Measurements from ENCODE around the gene PHB1. TPM values are rescaled to one million over a fixed set of nuclear protein-coding genes. Genes with fewer than 3 reads are reported as not detected.

The PHB1 gene
- total and polyA plus RNA-seq, 5 donors: 186 to 239 (median 213) TPM

DNA sequence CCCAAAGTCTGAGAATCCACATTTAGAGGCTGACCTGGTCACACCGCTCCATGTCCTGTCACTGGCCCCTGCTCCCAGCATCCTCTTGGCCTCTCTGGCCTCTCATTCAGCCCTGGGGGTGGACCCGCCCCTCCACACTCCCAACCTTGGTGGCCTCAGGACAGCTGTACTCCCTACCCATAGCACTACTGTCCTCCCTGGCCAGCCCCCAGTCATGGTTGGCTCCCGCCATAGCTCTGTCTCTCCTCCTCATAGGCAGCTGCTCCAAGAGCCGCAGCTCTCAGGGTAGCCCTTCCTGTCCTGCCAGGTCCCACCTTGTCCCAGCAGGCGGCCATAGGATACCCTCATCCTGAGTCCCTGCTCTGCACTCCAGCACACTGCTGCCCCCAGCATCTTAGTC, 38.0 kb upstream of the PHB1 start:
- WGBS: 88% methylated on average over 5 of the region's 5 CpGs
- no peaks in the 10 kb centered on the region for H3K27me3 ChIP-seq (ENCODE audit: control insufficient read depth, insufficient read depth)
- H3K4me1 ChIP-seq (ENCODE audit: control insufficient read depth, insufficient read depth, low read length): no peaks in the 10 kb centered on the region
- no peak for DNase-seq
- peak in 1 of 2 donors; percentile 7 for ATAC-seq
- H3K9me3 ChIP-seq (ENCODE audit: control insufficient read depth, low read length): no peaks in the 10 kb centered on the region
- no peak overlapping the region for H3K27ac ChIP-seq (ENCODE audit: low read length)
- no peak overlapping the region for H3K4me3 ChIP-seq (ENCODE audit: low read length)
- intact Hi-C loops (cut with DNase I): no loop called here

DNA sequence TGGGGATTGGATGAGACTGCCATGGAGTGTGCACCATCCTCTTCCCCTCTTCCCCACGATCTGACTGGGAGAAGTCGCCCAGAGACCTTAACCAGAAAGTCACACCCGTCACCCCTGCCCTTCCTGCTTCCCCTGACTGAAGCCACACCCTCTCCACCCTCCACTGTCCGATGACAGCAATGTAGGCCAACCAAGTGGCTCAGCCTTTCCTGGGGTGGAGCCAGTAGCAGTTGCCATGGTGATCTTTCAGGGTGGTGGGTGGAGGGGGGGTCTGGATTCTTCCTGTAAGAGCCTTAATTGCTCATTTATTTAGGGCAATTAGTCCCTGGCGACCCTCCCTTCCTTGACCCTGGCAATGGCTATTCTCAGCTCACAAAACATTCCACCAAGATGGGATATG, 37.5 kb upstream of the PHB1 start:
- no peaks in the 10 kb centered on the region for H3K4me1 ChIP-seq (ENCODE audit: control insufficient read depth, insufficient read depth, low read length)
- WGBS: 40% methylated on average over 5 of the region's 5 CpGs
- intact Hi-C loops (cut with DNase I): no loop called here
- no peak overlapping the region for H3K4me3 ChIP-seq (ENCODE audit: low read length)
- H3K27me3 ChIP-seq (ENCODE audit: control insufficient read depth, insufficient read depth): no peaks in the 10 kb centered on the region
- DNase-seq: no peak
- no peaks in the 10 kb centered on the region for H3K9me3 ChIP-seq (ENCODE audit: control insufficient read depth, low read length)
- peak in 1 of 2 donors; percentile 60 for ATAC-seq
- H3K27ac ChIP-seq (ENCODE audit: low read length): no peak overlapping the region

DNA sequence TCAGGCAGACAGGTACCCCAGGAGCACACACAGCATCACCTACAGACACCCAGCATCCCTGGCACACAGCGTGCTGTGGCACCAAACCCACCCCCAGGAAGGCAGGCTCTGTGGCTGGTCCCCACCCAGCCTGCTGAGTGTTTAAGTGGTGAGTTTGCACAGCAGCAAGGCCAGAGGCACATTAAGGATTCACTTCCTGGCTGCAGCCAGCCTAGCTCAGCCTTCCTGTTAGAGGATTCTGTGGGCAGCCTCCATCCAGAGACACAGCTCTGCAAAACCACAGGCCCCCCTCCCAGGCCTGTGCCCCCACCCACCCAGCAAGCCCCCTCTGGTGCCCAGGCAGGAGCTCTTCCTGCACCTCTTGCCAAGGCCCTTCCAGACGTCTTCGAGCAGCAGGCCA, 36.1 kb upstream of the PHB1 start:
- Histone ChIP-seq H3K27ac (ENCODE audit: low read length) (no peak overlapping the region), H3K4me1 (ENCODE audit: control insufficient read depth, insufficient read depth, low read length) (no peaks in the 10 kb centered on the region), H3K9me3 (ENCODE audit: control insufficient read depth, low read length) (no peaks in the 10 kb centered on the region), H3K4me3 (ENCODE audit: low read length) (no peak overlapping the region), H3K27me3 (ENCODE audit: control insufficient read depth, insufficient read depth) (no peaks in the 10 kb centered on the region)
- DNase-seq (no peak), ATAC-seq (no peak)
- 63% methylated on average over 3 of the region's 3 CpGs for WGBS
- intact Hi-C loops (cut with DNase I): no loop called here

DNA sequence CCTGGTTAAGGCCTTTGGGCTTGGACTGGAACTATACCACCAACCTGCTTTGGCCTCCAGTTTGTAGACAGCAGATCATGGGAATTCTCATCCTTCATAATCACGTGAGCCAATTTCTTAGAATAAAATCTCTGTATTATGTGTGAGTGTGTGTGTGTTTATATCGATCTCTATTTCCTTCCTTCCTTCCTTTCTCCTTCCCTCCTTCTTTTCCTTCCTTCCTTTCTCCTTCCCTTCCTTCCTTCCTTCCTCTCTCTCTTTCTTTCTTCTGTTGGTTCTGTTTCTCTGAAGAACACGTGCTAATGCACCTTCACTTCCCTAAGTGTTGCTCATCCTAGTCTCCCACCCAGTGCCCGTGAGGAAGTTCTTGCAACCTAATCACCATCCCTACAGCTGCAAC, 35.5 kb upstream of the PHB1 start:
- no peak for ATAC-seq
- 71% methylated on average over 4 of the region's 4 CpGs for WGBS

DNA sequence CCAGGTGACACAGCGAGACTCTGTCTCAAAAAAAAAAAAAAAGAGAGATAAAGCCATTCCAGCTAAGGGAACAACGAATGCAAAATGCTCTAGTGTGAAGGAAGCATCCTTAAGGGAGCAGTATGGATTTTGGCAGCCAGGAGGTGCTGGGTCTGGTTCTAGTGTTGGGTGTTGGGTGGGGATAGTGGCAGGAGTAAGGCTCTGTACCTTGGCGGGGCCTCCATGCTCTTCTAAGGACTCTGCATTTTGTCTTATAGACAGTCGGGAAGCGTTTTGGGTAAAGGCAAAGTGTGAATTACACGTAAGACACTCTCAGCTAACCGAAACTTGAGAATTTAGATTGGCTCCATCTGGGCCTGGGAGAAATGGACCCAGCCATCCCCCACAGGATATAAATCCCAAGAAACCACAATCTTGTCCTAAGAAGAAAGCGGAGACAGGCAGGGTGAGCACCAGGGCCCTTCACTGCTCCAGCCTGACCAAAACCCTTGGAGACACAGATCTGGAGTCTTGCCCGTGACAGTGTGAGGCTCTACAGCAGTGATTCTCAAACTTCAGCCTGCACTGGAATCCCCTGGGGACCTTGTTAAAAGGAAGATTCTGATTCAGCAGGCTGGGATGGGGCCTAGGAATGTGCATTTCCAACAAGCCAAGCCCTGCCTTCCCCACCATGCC, 33.1 kb upstream of the PHB1 start:
- no peaks in the 10 kb centered on the region for H3K9me3 ChIP-seq (ENCODE audit: control insufficient read depth, low read length)
- no peak overlapping the region for H3K27ac ChIP-seq (ENCODE audit: low read length)
- DNase-seq (no peak), ATAC-seq (no peak)
- intact Hi-C loops (cut with DNase I): no loop called here
- no peaks in the 10 kb centered on the region for H3K27me3 ChIP-seq (ENCODE audit: control insufficient read depth, insufficient read depth)
- no peaks in the 10 kb centered on the region for H3K4me1 ChIP-seq (ENCODE audit: control insufficient read depth, insufficient read depth, low read length)
- 79% methylated on average over 9 of the region's 9 CpGs for WGBS
- H3K4me3 ChIP-seq (ENCODE audit: low read length): no peak overlapping the region

More for the DNA sequence above, 35.5 kb upstream of the PHB1 start:
- no peaks in the 10 kb centered on the region for H3K27me3 ChIP-seq (ENCODE audit: control insufficient read depth, insufficient read depth)
- no peaks in the 10 kb centered on the region for H3K4me1 ChIP-seq (ENCODE audit: control insufficient read depth, insufficient read depth, low read length)
- intact Hi-C loops (cut with DNase I): no loop called here
- no peak overlapping the region for H3K27ac ChIP-seq (ENCODE audit: low read length)
- DNase-seq: no peak
- H3K9me3 ChIP-seq (ENCODE audit: control insufficient read depth, low read length): no peaks in the 10 kb centered on the region
- no peak overlapping the region for H3K4me3 ChIP-seq (ENCODE audit: low read length)

DNA sequence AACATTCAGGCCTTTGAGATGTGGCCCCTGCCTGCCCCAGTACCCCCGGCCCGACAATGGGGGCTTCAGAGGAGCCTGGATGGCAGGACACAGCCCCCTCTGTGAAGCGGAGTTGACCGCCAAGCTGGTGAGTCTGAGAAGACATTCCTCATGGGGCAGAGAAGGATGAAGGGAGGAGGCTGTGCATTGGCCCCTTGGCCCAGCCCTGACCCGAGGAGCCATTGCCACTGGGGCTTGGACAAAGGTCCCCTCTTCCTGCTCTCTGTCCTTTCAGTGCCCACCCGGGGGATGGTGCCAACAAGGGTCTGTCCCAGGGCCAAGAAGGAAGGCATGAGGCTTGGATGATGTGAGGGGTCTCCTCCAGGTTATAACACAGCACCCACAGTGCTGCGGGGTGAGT, 30.9 kb upstream of the PHB1 start:
- Histone ChIP-seq H3K4me3 (ENCODE audit: low read length) (no peak overlapping the region), H3K4me1 (ENCODE audit: control insufficient read depth, insufficient read depth, low read length) (no peaks in the 10 kb centered on the region), H3K9me3 (ENCODE audit: control insufficient read depth, low read length) (no peaks in the 10 kb centered on the region), H3K27me3 (ENCODE audit: control insufficient read depth, insufficient read depth) (no peaks in the 10 kb centered on the region), H3K27ac (ENCODE audit: low read length) (no peak overlapping the region)
- no peak for ATAC-seq
- intact Hi-C loops (cut with DNase I): no loop called here
- no peak for DNase-seq
- 83% methylated on average over 7 of the region's 7 CpGs for WGBS

DNA sequence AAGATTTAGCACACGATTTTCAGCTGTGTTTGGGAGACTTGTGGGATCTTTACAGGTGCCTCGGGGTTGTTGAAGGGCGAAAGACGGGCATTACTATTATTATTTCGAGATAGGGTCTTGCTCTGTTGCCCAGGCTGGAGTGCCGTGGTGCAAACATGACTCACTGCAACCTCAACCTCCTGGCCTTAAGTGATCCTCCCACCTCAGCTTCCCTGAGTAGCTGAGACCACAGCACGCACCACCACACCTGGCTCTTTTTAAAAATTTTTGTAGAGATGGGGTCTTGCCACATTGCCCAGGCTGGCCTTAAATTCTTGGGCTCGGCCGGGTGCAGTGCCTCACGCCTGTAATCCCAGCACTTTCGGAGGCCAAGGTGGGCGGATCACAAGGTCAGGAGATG, 29.7 kb upstream of the PHB1 start:
- H3K4me1 ChIP-seq (ENCODE audit: control insufficient read depth, insufficient read depth, low read length): no peaks in the 10 kb centered on the region
- no peaks in the 10 kb centered on the region for H3K9me3 ChIP-seq (ENCODE audit: control insufficient read depth, low read length)
- no peaks in the 10 kb centered on the region for H3K27me3 ChIP-seq (ENCODE audit: control insufficient read depth, insufficient read depth)
- DNase-seq (no peak), ATAC-seq (no peak)
- intact Hi-C loops (cut with DNase I): no loop called here
- 86% methylated on average over 12 of the region's 12 CpGs for WGBS
- no peak overlapping the region for H3K27ac ChIP-seq (ENCODE audit: low read length)
- H3K4me3 ChIP-seq (ENCODE audit: low read length): no peak overlapping the region

DNA sequence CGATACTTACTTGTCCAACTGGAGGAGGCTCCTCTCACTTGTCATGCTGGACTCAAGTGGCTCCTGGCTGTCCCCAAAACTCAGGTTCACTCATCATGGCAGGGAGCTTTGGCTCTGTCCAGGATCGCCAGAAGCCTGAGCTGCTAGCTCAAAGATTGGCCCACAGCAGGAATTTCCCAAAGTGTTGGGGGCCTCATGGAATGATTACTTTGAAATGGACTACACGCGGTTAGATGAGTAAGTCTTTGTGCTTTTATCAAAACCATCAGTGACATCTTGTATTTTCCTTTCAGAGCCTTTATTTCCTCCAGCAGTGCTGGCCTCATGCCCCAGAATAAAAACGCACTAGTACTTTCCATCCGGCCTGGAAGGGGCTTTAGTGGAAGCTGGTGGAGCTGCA, 29.2 kb upstream of the PHB1 start:
- no peaks in the 10 kb centered on the region for H3K9me3 ChIP-seq (ENCODE audit: control insufficient read depth, low read length)
- H3K4me3 ChIP-seq (ENCODE audit: low read length): no peak overlapping the region
- no peaks in the 10 kb centered on the region for H3K4me1 ChIP-seq (ENCODE audit: control insufficient read depth, insufficient read depth, low read length)
- ATAC-seq (no peak), DNase-seq (no peak)
- intact Hi-C loops (cut with DNase I): no loop called here
- WGBS: 42% methylated on average over 6 of the region's 6 CpGs
- H3K27ac ChIP-seq (ENCODE audit: low read length): no peak overlapping the region
- no peaks in the 10 kb centered on the region for H3K27me3 ChIP-seq (ENCODE audit: control insufficient read depth, insufficient read depth)

DNA sequence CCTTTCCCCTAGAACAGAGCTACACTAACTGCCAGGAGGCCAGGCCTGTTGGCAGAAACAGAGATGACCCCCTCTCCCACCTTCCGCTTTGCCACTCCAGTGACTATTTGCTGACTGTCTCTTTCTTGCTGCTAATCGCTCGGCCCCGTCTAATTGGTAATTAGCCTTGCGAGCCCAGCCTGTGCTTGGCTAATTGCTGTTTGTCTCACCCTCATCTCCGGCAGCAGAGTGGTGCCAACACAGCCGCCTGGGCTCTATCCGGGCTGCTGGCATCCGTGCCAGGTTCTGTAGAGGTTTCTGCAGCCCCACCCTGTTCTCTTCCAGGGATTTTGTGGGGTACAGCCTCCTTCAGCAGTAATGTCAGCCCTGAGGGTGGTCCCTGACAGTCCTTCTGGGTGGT, 27.4 kb upstream of the PHB1 start:
- Histone ChIP-seq H3K27me3 (ENCODE audit: control insufficient read depth, insufficient read depth) (no peaks in the 10 kb centered on the region), H3K4me3 (ENCODE audit: low read length) (no peak overlapping the region), H3K4me1 (ENCODE audit: control insufficient read depth, insufficient read depth, low read length) (no peaks in the 10 kb centered on the region), H3K27ac (ENCODE audit: low read length) (no peak overlapping the region), H3K9me3 (ENCODE audit: control insufficient read depth, low read length) (no peaks in the 10 kb centered on the region)
- ATAC-seq: no peak
- WGBS: 86% methylated on average over 9 of the region's 9 CpGs
- intact Hi-C loops (cut with DNase I): no loop called here
- no peak for DNase-seq

DNA sequence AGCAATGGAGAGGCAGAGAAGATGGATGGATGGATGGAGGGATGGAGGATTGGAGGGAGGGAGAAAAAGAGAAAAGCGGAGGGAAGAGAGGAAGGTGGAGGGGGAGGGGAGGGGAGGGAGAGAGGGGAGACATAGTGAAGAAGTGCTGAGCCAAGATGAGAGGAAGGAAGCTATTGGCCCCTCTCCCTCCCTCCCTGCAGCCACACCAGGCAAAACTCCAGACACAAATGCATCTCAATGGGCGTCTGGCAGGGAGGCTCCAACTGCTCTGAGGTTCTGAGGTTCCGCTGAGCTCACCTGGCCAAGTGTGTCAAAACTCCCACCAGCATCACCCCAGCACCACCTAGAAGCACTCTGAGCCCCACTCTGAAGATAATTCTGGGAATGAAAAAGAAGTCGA, 26.9 kb upstream of the PHB1 start:
- WGBS: 71% methylated on average over 4 of the region's 4 CpGs
- H3K27ac ChIP-seq (ENCODE audit: low read length): no peak overlapping the region
- no peaks in the 10 kb centered on the region for H3K4me1 ChIP-seq (ENCODE audit: control insufficient read depth, insufficient read depth, low read length)
- no peaks in the 10 kb centered on the region for H3K9me3 ChIP-seq (ENCODE audit: control insufficient read depth, low read length)
- ATAC-seq: no peak
- DNase-seq: no peak
- H3K4me3 ChIP-seq (ENCODE audit: low read length): no peak overlapping the region
- intact Hi-C loops (cut with DNase I): no loop called here
- H3K27me3 ChIP-seq (ENCODE audit: control insufficient read depth, insufficient read depth): no peaks in the 10 kb centered on the region

DNA sequence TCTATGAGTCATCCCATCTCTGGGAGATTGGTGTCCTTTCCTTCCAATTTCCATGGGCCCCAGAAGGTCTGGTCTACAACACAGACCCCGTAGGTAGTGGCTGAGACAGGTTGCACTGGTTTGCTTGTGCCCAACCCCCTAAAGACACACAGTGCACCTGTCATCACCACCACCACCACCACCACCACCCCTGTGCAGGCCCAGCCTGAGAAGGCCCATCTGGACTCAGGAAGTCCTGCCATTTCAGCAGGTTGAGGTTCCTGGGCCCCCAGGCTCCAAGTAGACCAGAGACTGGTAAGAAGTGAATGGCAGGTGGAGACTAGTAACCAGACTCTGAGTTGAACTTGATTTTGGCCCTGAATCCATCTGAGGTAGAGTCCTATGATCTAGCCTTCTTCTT, 25.9 kb upstream of the PHB1 start:
- no peak overlapping the region for H3K4me3 ChIP-seq (ENCODE audit: low read length)
- no peaks in the 10 kb centered on the region for H3K9me3 ChIP-seq (ENCODE audit: control insufficient read depth, low read length)
- H3K4me1 ChIP-seq (ENCODE audit: control insufficient read depth, insufficient read depth, low read length): no peaks in the 10 kb centered on the region
- WGBS: 92% methylated on average over 1 of the region's 1 CpG
- intact Hi-C loops (cut with DNase I): no loop called here
- DNase-seq (no peak), ATAC-seq (no peak)
- no peaks in the 10 kb centered on the region for H3K27me3 ChIP-seq (ENCODE audit: control insufficient read depth, insufficient read depth)
- H3K27ac ChIP-seq (ENCODE audit: low read length): no peak overlapping the region

All from right cardiac atrium (tissue), 5 donors.